Measurements from ENCODE around the gene CFAP61.

DNA sequence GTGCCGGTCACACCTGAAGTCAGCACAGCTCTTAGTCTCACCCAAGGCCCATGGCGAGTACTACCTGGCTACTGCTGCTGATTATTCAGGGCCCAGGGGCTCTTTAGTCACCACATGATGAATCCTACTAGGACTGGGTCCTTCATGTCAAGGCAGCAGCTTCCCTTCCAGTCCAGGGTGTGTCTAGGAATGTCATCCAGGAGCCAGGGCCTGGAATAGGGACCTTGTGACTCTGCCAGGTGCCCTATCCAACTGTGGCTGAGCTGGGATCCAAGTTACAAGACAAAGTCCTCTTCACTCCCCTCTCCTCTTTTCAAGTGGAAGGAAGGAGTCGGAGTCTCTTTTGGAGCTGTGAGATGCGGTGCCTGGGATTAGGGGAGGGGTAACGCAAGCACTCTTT is 85.5 kb downstream of the CFAP61 start:
- TF ChIP-seq, protein P1, sequence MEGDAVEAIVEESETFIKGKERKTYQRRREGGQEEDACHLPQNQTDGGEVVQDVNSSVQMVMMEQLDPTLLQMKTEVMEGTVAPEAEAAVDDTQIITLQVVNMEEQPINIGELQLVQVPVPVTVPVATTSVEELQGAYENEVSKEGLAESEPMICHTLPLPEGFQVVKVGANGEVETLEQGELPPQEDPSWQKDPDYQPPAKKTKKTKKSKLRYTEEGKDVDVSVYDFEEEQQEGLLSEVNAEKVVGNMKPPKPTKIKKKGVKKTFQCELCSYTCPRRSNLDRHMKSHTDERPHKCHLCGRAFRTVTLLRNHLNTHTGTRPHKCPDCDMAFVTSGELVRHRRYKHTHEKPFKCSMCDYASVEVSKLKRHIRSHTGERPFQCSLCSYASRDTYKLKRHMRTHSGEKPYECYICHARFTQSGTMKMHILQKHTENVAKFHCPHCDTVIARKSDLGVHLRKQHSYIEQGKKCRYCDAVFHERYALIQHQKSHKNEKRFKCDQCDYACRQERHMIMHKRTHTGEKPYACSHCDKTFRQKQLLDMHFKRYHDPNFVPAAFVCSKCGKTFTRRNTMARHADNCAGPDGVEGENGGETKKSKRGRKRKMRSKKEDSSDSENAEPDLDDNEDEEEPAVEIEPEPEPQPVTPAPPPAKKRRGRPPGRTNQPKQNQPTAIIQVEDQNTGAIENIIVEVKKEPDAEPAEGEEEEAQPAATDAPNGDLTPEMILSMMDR (conservative IDR thresholded peaks at IDR 0.05; ENCODE audit: low read depth in 2 of 2) = no peak
- TF ChIP-seq EZH2 (IDR thresholded peaks at IDR 0.05; ENCODE audit: low read depth, unreplicated experiment) (no peak), POLR2AphosphoS5 (IDR thresholded peaks at IDR 0.05; ENCODE audit: low read depth) (no peak), CREB1 (CRISPR knock-in tag; IDR thresholded peaks at IDR 0.05; ENCODE audit: low read depth) (no peak), EZH2phosphoT487 (IDR thresholded peaks at IDR 0.05; ENCODE audit: unreplicated experiment) (no peak)
- TF ChIP-seq, protein P2, sequence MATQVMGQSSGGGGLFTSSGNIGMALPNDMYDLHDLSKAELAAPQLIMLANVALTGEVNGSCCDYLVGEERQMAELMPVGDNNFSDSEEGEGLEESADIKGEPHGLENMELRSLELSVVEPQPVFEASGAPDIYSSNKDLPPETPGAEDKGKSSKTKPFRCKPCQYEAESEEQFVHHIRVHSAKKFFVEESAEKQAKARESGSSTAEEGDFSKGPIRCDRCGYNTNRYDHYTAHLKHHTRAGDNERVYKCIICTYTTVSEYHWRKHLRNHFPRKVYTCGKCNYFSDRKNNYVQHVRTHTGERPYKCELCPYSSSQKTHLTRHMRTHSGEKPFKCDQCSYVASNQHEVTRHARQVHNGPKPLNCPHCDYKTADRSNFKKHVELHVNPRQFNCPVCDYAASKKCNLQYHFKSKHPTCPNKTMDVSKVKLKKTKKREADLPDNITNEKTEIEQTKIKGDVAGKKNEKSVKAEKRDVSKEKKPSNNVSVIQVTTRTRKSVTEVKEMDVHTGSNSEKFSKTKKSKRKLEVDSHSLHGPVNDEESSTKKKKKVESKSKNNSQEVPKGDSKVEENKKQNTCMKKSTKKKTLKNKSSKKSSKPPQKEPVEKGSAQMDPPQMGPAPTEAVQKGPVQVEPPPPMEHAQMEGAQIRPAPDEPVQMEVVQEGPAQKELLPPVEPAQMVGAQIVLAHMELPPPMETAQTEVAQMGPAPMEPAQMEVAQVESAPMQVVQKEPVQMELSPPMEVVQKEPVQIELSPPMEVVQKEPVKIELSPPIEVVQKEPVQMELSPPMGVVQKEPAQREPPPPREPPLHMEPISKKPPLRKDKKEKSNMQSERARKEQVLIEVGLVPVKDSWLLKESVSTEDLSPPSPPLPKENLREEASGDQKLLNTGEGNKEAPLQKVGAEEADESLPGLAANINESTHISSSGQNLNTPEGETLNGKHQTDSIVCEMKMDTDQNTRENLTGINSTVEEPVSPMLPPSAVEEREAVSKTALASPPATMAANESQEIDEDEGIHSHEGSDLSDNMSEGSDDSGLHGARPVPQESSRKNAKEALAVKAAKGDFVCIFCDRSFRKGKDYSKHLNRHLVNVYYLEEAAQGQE (IDR thresholded peaks at IDR 0.05; ENCODE audit: unreplicated experiment) = no peak
- TF ChIP-seq, protein P3, sequence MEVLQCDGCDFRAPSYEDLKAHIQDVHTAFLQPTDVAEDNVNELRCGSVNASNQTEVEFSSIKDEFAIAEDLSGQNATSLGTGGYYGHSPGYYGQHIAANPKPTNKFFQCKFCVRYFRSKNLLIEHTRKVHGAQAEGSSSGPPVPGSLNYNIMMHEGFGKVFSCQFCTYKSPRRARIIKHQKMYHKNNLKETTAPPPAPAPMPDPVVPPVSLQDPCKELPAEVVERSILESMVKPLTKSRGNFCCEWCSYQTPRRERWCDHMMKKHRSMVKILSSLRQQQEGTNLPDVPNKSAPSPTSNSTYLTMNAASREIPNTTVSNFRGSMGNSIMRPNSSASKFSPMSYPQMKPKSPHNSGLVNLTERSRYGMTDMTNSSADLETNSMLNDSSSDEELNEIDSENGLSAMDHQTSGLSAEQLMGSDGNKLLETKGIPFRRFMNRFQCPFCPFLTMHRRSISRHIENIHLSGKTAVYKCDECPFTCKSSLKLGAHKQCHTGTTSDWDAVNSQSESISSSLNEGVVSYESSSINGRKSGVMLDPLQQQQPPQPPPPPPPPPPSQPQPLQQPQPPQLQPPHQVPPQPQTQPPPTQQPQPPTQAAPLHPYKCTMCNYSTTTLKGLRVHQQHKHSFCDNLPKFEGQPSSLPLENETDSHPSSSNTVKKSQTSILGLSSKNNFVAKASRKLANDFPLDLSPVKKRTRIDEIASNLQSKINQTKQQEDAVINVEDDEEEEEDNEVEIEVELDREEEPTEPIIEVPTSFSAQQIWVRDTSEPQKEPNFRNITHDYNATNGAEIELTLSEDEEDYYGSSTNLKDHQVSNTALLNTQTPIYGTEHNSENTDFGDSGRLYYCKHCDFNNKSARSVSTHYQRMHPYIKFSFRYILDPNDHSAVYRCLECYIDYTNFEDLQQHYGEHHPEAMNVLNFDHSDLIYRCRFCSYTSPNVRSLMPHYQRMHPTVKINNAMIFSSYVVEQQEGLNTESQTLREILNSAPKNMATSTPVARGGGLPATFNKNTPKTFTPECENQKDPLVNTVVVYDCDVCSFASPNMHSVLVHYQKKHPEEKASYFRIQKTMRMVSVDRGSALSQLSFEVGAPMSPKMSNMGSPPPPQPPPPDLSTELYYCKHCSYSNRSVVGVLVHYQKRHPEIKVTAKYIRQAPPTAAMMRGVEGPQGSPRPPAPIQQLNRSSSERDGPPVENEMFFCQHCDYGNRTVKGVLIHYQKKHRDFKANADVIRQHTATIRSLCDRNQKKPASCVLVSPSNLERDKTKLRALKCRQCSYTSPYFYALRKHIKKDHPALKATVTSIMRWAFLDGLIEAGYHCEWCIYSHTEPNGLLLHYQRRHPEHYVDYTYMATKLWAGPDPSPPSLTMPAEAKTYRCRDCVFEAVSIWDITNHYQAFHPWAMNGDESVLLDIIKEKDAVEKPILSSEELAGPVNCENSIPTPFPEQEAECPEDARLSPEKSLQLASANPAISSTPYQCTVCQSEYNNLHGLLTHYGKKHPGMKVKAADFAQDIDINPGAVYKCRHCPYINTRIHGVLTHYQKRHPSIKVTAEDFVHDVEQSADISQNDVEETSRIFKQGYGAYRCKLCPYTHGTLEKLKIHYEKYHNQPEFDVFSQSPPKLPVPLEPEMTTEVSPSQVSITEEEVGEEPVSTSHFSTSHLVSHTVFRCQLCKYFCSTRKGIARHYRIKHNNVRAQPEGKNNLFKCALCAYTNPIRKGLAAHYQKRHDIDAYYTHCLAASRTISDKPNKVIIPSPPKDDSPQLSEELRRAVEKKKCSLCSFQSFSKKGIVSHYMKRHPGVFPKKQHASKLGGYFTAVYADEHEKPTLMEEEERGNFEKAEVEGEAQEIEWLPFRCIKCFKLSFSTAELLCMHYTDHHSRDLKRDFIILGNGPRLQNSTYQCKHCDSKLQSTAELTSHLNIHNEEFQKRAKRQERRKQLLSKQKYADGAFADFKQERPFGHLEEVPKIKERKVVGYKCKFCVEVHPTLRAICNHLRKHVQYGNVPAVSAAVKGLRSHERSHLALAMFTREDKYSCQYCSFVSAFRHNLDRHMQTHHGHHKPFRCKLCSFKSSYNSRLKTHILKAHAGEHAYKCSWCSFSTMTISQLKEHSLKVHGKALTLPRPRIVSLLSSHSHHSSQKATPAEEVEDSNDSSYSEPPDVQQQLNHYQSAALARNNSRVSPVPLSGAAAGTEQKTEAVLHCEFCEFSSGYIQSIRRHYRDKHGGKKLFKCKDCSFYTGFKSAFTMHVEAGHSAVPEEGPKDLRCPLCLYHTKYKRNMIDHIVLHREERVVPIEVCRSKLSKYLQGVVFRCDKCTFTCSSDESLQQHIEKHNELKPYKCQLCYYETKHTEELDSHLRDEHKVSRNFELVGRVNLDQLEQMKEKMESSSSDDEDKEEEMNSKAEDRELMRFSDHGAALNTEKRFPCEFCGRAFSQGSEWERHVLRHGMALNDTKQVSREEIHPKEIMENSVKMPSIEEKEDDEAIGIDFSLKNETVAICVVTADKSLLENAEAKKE (CRISPR knock-in tag; IDR thresholded peaks at IDR 0.05) = no peak

Data from GM23338 (cell line).